Astrocyte of the cerebellum (primary cell): ENCODE measurements around the gene HES3.

Experiments used
- DNase-seq: peaks from one replicate; pipeline ENCODE4 v3.0.0-alpha.2; 2011; ENCODE audit warnings: low read depth
- H3K4me3 ChIP-seq: 2 replicates; pipeline ENCODE4 v1.5.1; 2011; ENCODE audit warnings: mild to moderate bottlenecking, low read depth, low read length, moderate library complexity
- CTCF ChIP-seq: IDR thresholded peaks from 2 replicates; pipeline ENCODE4 v1.5.1; 2012; ENCODE audit warnings: low read length, low read depth, moderate library complexity, mild to moderate bottlenecking; ENCODE audit errors: missing control alignments
- in situ Hi-C: cut with HindIII; loops from 2 replicates; pipeline ENCODE4 v1.10.0; 2017; ENCODE audit warnings: low sequenced_read_pairs

Gene HES3

GRCh38 chr1:6288665-6289064, 44.7 kb downstream of the HES3 start:
- TF ChIP-seq CTCF = no peak
- DNase-seq = no peak
- in situ Hi-C loops = no loop called here

GRCh38 chr1:6292102-6292501, 48.1 kb downstream of the HES3 start:
- no peak for TF ChIP-seq CTCF
- no peak overlapping the region for H3K4me3 ChIP-seq
- in situ Hi-C loops = no loop called here
- DNase-seq = no peak

More at GRCh38 chr1:6288665-6289064, 44.7 kb downstream of the HES3 start:
- H3K4me3 ChIP-seq = no peak overlapping the region

- no peak for DNase-seq
- in situ Hi-C loops = no loop called here
- no peak overlapping the region for H3K4me3 ChIP-seq
- TF ChIP-seq CTCF = no peak
Observed at GRCh38 chr1:6294080-6294889, 50.3 kb downstream of the HES3 start.

GRCh38 chr1:6294890-6295556, 51.0 kb downstream of the HES3 start:
- no peak for TF ChIP-seq CTCF
- DNase-seq = no peak
- in situ Hi-C loops = no loop called here
- no peak overlapping the region for H3K4me3 ChIP-seq
